NCI-H748 treated with DMSO at 0.1 percent for 48 hours (cell line): ENCODE results near the gene ZFAND2B.
A peak's percentile ranks its signal among the peaks of the same experiment; 100 is the strongest.
"Not testable (repeated sequence)": the region's sequence is repeated elsewhere in the genome, so short reads cannot be mapped to it uniquely, and the experiment has no call there.

ENCODE experiments used
- DNase-seq: peaks from one replicate; lab custom pipeline; 2025; lab: John Stamatoyannopoulos, UW

Gene ZFAND2B

DNA sequence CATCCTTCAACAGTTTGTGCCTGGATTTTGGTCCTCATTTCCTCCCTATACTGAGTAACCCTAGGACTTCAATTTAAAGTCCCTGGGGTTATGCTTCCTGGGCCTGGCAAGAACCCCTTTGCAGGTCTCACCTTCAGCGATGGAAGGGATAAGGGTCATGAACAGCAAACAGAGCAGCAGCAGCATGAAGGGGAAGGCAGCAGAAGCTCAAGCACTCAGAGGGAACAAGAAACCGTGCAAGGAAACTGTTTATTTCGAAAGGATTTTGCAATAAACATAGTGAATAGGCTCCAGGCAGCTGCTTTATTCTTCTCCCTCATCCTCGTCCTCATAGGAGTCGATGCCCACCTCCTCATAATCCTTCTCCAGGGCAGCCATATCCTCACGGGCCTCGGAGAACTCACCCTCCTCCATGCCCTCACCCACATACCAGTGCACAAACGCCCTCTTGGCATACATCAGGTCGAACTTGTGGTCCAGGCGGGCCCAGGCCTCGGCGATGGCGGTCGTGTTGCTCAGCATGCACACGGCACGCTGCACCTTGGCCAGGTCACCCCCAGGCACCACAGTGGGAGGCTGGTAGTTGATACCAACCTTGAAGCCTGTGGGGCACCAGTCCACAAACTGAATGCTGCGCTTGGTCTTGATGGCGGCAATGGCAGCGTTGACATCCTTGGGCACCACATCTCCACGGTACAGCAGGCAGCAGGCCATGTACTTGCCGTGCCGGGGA, 43.6 kb downstream of the ZFAND2B start:
- DNase-seq, result no peak

- no peak for DNase-seq
Measured at GRCh38 chr2:219251656-219252055, 45.1 kb downstream of the ZFAND2B start.

- no peak for DNase-seq
Measured at GRCh38 chr2:219252084-219252483, 45.5 kb downstream of the ZFAND2B start.

DNA sequence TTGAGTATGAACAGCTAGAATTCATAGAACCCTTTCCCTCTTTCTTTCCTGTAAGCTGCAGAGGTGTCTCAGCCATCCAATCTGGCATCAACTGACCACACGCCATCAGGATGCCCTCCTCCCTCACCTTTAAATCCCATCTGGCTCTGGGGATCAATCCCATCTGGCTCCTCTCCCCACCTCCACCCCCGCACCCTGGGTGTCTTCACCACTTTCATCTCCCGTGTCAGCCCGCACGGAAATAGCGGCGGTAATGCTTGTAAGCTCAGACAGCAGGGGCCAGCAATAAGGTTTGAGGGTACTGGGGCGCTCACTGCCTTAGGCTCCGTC, 46.0 kb downstream of the ZFAND2B start:
- DNase-seq, result no peak

DNA sequence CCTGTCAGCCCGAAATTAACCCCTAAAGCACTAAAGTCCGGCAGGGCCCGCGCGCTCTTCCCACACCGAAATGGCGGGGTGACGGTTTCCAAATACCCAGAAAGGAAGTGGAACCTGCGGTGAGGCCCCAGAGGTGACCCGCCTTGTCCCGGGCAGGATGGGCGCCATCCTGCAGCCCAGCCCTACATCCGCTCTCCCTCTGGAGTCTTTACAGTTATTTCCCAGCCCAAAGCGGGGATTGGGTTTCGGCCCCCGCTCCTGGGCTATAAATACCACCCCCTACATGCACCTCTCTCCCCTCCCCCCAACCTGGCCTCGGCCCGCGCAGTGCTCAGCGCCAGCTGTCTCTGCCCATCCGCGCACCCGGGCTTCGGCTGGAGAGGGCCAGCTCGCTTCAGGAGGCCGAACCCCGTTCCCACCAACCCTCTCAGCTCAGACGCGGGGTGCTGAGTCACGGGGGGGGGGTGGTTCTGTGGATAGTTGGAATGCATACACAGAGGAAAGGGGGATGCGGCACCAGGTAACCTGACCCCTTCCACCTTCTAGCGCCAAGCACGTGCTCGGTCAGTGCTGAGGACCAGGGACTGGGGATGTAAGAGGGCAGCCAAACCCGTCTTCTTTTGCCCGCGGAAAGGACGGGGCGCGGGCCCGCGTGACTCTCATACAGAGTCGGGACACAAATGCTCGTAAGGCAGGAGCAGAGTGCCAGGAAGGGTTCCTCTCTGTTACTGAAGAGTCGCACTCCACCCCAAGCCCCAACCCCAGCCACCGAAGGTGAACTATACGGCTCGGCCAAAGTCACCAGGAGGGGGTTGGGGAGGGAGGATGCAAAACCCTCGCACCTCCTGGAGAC, 46.5 kb downstream of the ZFAND2B start, which contains the start of gene TUBA4B:
TUBA4B (plus strand) TSS at position 344 of the 853 bp plus-strand sequence; CDS start at position 509, 165 bp downstream.
- DNase-seq, result no peak

DNA sequence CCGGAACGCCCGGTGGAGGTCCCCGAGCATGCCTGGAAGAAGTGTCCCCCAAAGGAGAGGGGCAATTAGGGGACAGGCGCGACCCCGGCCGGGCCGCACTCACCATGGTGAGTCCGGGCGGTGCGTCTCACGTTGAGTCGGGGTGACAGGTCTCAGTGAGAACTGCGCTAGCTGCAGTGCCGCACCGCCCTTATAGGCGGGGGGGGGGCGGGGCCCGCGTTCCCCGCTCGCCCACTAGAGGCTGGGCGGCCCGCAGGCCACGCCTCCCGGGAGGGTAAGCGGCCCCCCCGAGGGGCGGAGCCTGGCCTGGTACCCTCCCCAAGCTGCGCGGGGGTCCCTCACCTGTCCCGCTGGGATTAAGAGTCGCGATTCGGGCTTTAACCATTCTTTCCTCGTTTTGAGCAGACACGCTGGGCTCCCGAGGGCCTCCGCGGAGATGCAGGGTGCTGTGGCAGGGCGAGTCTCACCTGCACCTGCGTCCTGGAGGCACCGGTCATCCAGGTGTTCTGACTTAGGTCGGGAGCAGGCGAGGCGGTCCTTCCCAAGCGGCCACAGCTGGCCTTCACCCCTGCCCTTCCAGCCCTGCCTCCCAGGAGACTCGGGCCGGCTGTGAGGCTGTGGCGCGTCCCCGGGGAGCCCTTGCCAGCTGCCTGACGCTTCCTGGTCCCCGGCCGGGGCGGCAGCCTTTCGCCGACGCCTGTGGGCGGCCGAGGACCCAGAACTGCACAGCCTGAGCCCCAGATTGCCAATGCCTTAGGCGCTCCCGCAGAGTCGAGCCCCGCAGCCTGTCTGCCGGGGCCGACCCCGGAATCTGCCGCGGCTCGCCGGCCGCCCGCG, 47.4 kb downstream of the ZFAND2B start, which contains the start of gene TUBA4A:
TUBA4A (minus strand) TSS at position 166 of the 837 bp plus-strand sequence; CDS start at position 106, 60 bp downstream.
- DNase-seq, result peak; percentile 45

DNA sequence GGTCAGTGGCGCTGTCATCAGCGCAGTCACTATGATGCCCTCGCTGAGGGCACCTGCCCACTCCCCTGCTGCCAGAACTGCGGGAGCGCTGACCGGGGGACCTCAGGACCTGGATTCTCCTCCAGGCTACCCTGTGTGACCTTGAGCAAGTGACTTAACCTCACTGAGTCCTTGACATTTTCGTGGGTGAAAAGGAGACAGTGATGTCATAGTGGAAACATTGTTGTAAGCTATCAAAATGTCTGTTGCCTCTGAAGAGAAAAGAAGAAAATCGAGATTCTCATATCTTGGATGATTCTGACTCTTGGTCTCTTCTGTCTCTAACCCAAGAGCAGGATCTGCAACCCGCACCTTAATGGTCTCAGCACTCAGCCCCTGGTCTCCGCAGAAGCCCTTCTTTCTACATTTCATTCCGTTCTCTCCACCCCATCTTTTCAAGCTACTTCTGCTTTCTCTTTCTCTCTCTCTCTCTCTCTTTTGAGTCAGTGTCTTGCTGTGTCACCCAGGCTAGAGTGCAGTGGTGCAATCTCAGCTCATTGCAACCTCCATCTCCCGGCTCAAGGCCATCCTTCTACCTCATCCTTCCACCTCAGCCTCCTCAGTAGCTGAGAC, 48.1 kb downstream of the ZFAND2B start:
- DNase-seq, result no peak

DNA sequence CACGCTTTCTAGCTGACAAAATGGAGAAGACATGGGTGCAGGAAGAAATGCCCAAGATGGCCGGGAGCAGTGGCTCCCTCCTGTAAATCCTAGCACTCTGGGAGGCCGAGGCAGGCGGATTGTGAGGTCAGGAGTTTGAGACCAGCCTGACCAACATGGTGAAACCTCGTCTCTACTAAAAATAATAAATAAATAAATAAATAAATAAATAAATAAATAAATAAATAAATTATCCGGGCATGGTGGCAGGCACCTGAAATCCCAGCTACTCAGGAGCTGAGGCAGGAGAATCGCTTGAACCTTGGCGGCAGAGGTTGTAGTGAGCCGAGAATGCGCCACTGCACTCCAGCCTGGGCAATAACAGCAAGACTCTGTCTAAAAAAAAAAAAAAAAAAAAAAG, 52.4 kb downstream of the ZFAND2B start:
- DNase-seq, result not testable (repeated sequence)
